ENCODE data around the gene COX6B2. TPM values are rescaled to one million over a fixed set of nuclear protein-coding genes. Genes with fewer than 3 reads are reported as not detected.

COX6B2 gene
- total RNA-seq, 4 donors from 2014 or later: 4.0 to 58.7 (median 21.0) TPM

DNA sequence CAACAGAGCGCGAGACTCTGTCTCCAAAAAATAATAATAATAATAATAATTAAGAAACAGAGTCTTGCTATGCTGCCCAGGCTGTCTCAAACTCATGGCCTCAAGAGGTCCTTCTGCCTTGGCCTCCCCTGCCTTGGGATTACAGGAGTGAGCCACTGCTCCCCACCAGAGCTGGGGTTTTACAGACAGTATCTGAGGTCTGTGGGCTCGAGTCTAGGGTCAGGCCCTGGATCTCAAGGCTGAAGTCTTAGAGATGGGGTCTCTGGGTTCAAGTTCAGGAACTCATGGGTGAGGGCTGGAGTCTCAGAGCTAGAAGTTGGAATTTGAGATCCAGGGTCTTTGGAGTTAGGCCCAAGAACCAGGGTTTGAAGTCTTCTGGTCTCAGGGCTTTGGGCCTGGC is 12.3 kb upstream of the COX6B2 start:
- intact Hi-C loops (cut with DNase I; ENCODE audit: low total_unique reads): no loop called here
- peaks cover 48% of the 10 kb centered on the region for H3K27me3 ChIP-seq

DNA sequence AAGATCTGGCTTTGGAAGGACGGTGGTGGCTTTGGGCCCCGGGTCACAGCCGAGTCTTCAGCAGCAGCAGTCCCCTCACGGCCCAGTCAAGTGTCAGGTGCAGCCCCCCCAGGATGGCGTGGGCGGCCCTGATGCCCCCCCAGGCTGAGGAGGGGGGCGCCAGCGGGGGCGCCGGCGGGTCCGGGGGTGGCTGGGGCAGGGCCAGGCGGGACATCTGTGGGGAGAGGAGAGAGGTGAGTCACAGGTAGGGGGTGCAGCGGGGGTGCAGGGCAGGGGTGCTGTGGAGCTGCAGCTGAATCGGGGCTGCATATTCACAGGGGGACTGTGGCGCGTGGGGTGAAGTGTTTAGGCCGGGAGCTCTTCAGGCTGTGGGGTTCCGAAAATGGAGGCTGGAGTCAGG is 11.4 kb upstream of the COX6B2 start:
- Histone ChIP-seq H3K27ac (no peak overlapping the region), H3K4me3 (no peak overlapping the region), H3K4me1 (peaks cover 3 to 17% (median 14%) of the 10 kb centered on the region in 4 donors), H3K9me3 (no peaks in the 10 kb centered on the region), H3K27me3 (peaks cover 39% of the 10 kb centered on the region), H3K36me3 (no peaks in the 10 kb centered on the region)
- DNase-seq: no peak
- intact Hi-C loops (cut with DNase I; ENCODE audit: low total_unique reads): no loop called here
- in situ Hi-C loops (cut with MboI; ENCODE audit: low pct_ligation_motif_present in 1 of 4, low pct_unique_long_range_greater_than_20kb in 1 of 4, low sequenced_read_pairs in 3 of 4): no loop called here
- 76 to 80% methylated on average over 7 to 16 of the region's 19 CpGs for WGBS, 2 donors (ENCODE audit: low coverage in 1 of 2)
- TF ChIP-seq, protein P1, sequence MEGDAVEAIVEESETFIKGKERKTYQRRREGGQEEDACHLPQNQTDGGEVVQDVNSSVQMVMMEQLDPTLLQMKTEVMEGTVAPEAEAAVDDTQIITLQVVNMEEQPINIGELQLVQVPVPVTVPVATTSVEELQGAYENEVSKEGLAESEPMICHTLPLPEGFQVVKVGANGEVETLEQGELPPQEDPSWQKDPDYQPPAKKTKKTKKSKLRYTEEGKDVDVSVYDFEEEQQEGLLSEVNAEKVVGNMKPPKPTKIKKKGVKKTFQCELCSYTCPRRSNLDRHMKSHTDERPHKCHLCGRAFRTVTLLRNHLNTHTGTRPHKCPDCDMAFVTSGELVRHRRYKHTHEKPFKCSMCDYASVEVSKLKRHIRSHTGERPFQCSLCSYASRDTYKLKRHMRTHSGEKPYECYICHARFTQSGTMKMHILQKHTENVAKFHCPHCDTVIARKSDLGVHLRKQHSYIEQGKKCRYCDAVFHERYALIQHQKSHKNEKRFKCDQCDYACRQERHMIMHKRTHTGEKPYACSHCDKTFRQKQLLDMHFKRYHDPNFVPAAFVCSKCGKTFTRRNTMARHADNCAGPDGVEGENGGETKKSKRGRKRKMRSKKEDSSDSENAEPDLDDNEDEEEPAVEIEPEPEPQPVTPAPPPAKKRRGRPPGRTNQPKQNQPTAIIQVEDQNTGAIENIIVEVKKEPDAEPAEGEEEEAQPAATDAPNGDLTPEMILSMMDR (IDR thresholded peaks at IDR 0.05): no peak
- no peak for TF ChIP-seq POLR2AphosphoS5 (IDR thresholded peaks at IDR 0.05)
- TF ChIP-seq POLR2A (IDR thresholded peaks at IDR 0.05): no peak
- TF ChIP-seq EP300 (IDR thresholded peaks at IDR 0.05; ENCODE audit: low read depth): no peak

More for the DNA sequence above, 12.3 kb upstream of the COX6B2 start:
- TF ChIP-seq POLR2A (IDR thresholded peaks at IDR 0.05) (no peak), EP300 (IDR thresholded peaks at IDR 0.05; ENCODE audit: low read depth) (no peak), POLR2AphosphoS5 (IDR thresholded peaks at IDR 0.05) (no peak)
- TF ChIP-seq, protein P1 (IDR thresholded peaks at IDR 0.05): no peak
- Histone ChIP-seq H3K4me3 (no peak overlapping the region), H3K36me3 (no peaks in the 10 kb centered on the region), H3K27ac (no peak overlapping the region), H3K4me1 (peaks cover 3 to 17% (median 14%) of the 10 kb centered on the region in 4 donors), H3K9me3 (no peaks in the 10 kb centered on the region)
- 90% methylated on average over 3 of the region's 3 CpGs; no CpG with 5 or more reads in 1 of the 2 donors for WGBS, 2 donors (ENCODE audit: low coverage in 1 of 2)
- no peak for DNase-seq
- in situ Hi-C loops (cut with MboI; ENCODE audit: low pct_ligation_motif_present in 1 of 4, low pct_unique_long_range_greater_than_20kb in 1 of 4, low sequenced_read_pairs in 3 of 4): no loop called here

DNA sequence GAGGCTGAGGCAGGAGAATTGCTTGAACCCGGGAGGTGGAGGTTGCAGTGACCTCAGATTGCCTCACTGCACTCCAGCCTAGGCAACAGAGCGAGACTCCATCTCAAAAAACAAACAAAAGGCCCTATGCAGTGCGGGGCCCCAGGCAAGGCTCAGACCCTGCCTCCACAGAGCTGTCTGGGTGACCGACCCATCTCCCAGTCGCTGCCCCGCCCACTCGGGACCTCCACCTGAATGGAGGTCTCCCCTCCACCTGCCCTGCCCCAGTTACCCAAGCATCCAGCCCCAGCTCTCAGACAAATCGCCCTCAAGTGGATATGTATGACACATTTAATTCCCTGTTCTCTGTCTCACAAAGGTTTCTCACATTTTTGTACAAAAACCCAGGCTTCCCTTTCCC is 10.7 kb upstream of the COX6B2 start:
- Histone ChIP-seq H3K27me3 (peaks cover 32% of the 10 kb centered on the region), H3K4me3 (no peak overlapping the region), H3K9me3 (no peaks in the 10 kb centered on the region), H3K4me1 (peaks cover 3 to 14% (median 12%) of the 10 kb centered on the region in 4 donors), H3K27ac (no peak overlapping the region), H3K36me3 (no peaks in the 10 kb centered on the region)
- in situ Hi-C loops (cut with MboI; ENCODE audit: low pct_ligation_motif_present in 1 of 4, low pct_unique_long_range_greater_than_20kb in 1 of 4, low sequenced_read_pairs in 3 of 4) (no loop called here), intact Hi-C loops (cut with DNase I; ENCODE audit: low total_unique reads) (no loop called here)
- 63 to 81% methylated on average over 2 to 8 of the region's 8 CpGs for WGBS, 2 donors (ENCODE audit: low coverage in 1 of 2)
- TF ChIP-seq POLR2A (IDR thresholded peaks at IDR 0.05): no peak
- TF ChIP-seq, protein P1 (IDR thresholded peaks at IDR 0.05): no peak
- no peak for DNase-seq

DNA sequence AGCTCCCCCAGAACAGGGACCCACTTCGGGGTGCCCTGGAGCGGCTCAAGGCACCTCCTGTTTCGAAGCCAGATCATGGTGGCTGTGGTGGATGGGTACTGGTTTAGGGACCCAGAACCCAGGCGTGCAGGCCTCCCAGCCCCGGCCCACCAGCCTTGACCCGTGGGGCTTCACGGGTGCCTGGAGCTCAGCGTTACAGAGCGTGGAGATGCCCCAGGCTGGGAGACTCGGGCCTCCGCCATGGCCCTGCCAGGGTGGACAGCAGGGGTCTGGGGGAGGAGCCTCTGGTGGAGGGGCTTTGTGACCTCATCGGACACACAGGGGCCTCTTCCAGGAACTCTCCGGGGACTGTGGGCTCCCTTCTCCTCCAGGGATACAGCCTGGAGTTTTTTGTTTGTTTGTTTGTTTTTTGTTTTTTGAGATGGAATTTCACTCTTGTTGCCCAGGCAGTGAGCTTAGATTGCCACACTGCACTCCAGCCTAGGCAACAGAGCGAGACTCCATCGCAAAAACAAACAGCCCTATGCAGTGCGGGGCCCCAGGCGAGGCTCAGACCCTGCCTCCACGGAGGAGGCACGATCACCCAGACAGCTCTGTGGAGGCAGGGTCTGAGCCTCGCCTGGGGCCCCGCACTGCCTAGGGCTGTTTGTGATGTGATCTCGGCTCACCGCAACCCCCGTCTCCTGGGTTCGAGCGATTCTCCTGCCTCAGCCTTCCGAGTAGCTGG is 8.6 kb upstream of the COX6B2 start, which contains the start of gene GARIN5B:
GARIN5B (minus strand) TSS at position 271 of the 727 bp plus-strand sequence; CDS start at position 77, 194 bp downstream.
- 86% methylated on average over 19 of the region's 27 CpGs; no CpG with 5 or more reads in 1 of the 2 donors for WGBS, 2 donors (ENCODE audit: low coverage in 1 of 2)
- Histone ChIP-seq H3K27me3 (peaks cover 12% of the 10 kb centered on the region), H3K9me3 (no peaks in the 10 kb centered on the region), H3K36me3 (no peaks in the 10 kb centered on the region), H3K27ac (no peak within 1 kb of the TSS), H3K4me1 (no peaks in the 10 kb centered on the region), H3K4me3 (no peak within 1 kb of the TSS)
- no peak for DNase-seq
- TF ChIP-seq EP300 (IDR thresholded peaks at IDR 0.05; ENCODE audit: low read depth): no peak
- no peak for TF ChIP-seq POLR2AphosphoS5 (IDR thresholded peaks at IDR 0.05)
- TF ChIP-seq, protein P1 (IDR thresholded peaks at IDR 0.05): no peak
- TF ChIP-seq POLR2A (IDR thresholded peaks at IDR 0.05): no peak
- in situ Hi-C loops (cut with MboI; ENCODE audit: low pct_ligation_motif_present in 1 of 4, low pct_unique_long_range_greater_than_20kb in 1 of 4, low sequenced_read_pairs in 3 of 4) (no loop called here), intact Hi-C loops (cut with DNase I; ENCODE audit: low total_unique reads) (no loop called here)
